Cardiac fibroblast (primary cell): ENCODE data around the gene POLDIP3.
A peak's percentile ranks its signal among the peaks of the same experiment; 100 is the strongest.
"Not testable (repeated sequence)": the region's sequence is repeated elsewhere in the genome, so short reads cannot be mapped to it uniquely, and the experiment has no call there.

Experiments used
- DNase-seq, 2 donors: peaks; one replicate each; pipeline versions ENCODE4 v3.0.0 to v3.0.0-alpha.2; 2010; ENCODE audit warnings: low read depth in 2 of 2
- H3K4me3 ChIP-seq, 2 donors: replicated peaks in 1 of 2; 1 replicate in 1 of 2; 2 replicates in 1 of 2; pipeline ENCODE4 v1.5.1; 2011; ENCODE audit warnings: low read depth in 2 of 2, low read length in 2 of 2, mild to moderate bottlenecking in 2 of 2, moderate library complexity in 1 of 2
- CTCF ChIP-seq: IDR thresholded peaks from one replicate; pipeline ENCODE4 v1.5.1; 2011; ENCODE audit warnings: low read depth, mild to moderate bottlenecking, low read length, inconsistent platforms

The POLDIP3 gene

DNA sequence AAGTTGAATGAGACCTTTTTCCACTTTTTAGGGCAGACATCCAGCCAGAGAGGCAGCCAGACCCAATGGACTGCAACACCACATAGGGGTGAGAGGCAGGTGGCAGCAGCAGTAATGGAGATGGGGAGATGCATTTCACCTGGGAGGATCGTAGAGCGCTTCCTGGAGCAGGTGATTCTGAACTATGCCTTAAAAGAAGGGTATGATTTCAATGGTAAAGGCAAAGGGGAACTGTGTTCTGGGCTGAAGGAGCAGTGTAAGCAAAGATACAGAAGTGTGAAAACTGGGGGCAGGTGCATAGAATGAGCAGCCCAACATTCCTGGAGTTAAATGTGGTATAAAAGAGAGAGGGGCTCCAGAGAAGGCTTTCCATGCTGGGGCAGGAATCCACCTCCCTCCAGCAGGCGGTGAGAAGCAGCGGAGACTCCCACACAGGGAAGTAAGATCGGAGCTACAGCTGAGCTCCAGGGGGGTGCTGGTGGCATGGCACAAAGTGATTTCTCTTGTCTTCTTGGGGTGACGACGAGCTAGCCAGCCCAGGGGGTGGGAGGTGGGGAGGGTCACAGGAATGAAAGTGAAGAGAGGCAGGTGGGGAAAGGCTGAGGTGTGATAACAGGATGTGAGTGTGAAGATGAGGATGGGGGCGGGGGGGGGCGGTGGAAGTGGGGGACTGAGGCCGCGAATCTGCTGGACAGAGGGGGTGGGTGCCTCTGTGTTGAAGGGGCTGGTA lies 65.2 kb downstream of the POLDIP3 start:
- no peak for TF ChIP-seq CTCF
- no peak for DNase-seq
- H3K4me3 ChIP-seq, result no peak overlapping the region

- DNase-seq, result no peak
- TF ChIP-seq CTCF, result no peak
- H3K4me3 ChIP-seq, result no peak overlapping the region
Observed at GRCh38 chr22:42548597-42549330, 65.9 kb downstream of the POLDIP3 start.

- not testable (repeated sequence) for H3K4me3 ChIP-seq, DNase-seq
Observed at GRCh38 chr22:42548126-42548525, 66.6 kb downstream of the POLDIP3 start.

DNA sequence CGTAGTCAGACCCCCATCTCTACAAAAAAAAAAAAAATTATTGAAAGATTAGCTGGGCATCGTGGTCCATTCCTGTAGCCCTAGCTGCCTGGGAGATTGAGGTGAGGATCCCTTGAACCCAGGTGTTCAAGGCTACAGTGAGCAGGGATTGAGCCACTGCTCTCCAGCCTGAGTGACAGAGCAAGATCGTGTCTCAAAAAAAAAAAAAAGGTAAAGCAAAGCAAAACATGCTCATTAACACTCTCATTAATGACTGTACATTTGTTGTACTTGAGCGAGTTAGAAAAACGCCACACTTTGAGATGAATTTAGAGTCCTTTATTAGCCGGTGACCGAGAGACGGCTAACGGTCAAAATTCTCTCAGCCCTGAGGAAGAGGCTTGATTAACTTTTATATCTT lies 67.1 kb downstream of the POLDIP3 start:
- no peak for DNase-seq
- TF ChIP-seq CTCF, result no peak
- no peak overlapping the region for H3K4me3 ChIP-seq

GRCh38 chr22:42544686-42545085 lies 70.0 kb downstream of the POLDIP3 start:
- H3K4me3 ChIP-seq, result no peak overlapping the region
- DNase-seq, result peak; percentile 76 to 86
- TF ChIP-seq CTCF, result no peak

- DNase-seq, result peak; percentile 67 to 88
- H3K4me3 ChIP-seq, result not testable (repeated sequence)
Observed at GRCh38 chr22:42539236-42539771, 75.4 kb downstream of the POLDIP3 start.

- peak in 1 of 2 donors; percentile 56 for DNase-seq
- H3K4me3 ChIP-seq, result not testable (repeated sequence)
Observed at GRCh38 chr22:42537199-42537831, 77.4 kb downstream of the POLDIP3 start.

GRCh38 chr22:42536634-42537033 lies 78.0 kb downstream of the POLDIP3 start:
- not testable (repeated sequence) for H3K4me3 ChIP-seq, DNase-seq
